Sigmoid colon (tissue), 7 donors: ENCODE measurements around the gene NKX3-2. TPM values are rescaled to one million over a fixed set of nuclear protein-coding genes. Genes with fewer than 3 reads are reported as not detected.

Experiments
- DNase-seq: peaks from one replicate; pipeline ENCODE4 v3.0.0-alpha.2; 2019
- H3K27ac ChIP-seq, 4 donors: fragments of 200-600 bp; sonication (generic); one replicate each; pipeline ENCODE4 v1.5.1; 2016 to 2019; ENCODE audit warnings: mild to moderate bottlenecking in 1 of 4
- H3K27me3 ChIP-seq, 3 donors: fragments of 200-600 bp; sonication (generic); one replicate each; pipeline ENCODE4 v1.5.1; 2019; ENCODE audit warnings: mild to moderate bottlenecking in 1 of 3
- H3K36me3 ChIP-seq, 4 donors: fragments of 200-600 bp; sonication (generic); one replicate each; pipeline ENCODE4 v1.5.1; 2016 to 2019
- H3K4me1 ChIP-seq, 4 donors: fragments of 200-600 bp; sonication (generic); one replicate each; pipeline ENCODE4 v1.5.1; 2017 to 2019
- H3K4me3 ChIP-seq, 4 donors: fragments of 200-600 bp; sonication (generic); one replicate each; pipeline ENCODE4 v1.5.1; 2017 to 2019; ENCODE audit warnings: mild to moderate bottlenecking in 2 of 4, moderate library complexity in 1 of 4
- H3K9me3 ChIP-seq, 4 donors: fragments of 200-600 bp in 3 of 4; sonication (generic) in 3 of 4; one replicate each; pipeline versions ENCODE4 v1.5.1 to v1.6.1; 2013 to 2019
- EP300 ChIP-seq, 4 donors: sonication (generic); formaldehyde crosslinking; IDR thresholded peaks; one replicate each; pipeline ENCODE4 v1.6.1; 2017; ENCODE audit warnings: antibody characterized with exemption in 4 of 4
- POLR2A ChIP-seq, 2 donors: fragments of 450-650 bp; IDR thresholded peaks; one replicate each; pipeline ENCODE4 v1.6.1; 2016; ENCODE audit warnings: antibody characterized with exemption in 2 of 2, mild to moderate bottlenecking in 2 of 2, moderate library complexity in 2 of 2
- POLR2AphosphoS5 ChIP-seq, 4 donors: sonication (generic); formaldehyde crosslinking; IDR thresholded peaks; one replicate each; pipeline ENCODE4 v1.6.1; 2017; ENCODE audit warnings: antibody characterized with exemption in 4 of 4
- WGBS, 2 donors: extraction: QIAGEN DNeasy Blood & Tissue Kit; methylation state at CpG; one replicate each; pipeline ENCODE4 v1.1.7; 2013; 5-methylcytosine and 5-hydroxymethylcytosine counted together
- intact Hi-C: fragments of 100-400 bp; cut with DNase I; formaldehyde crosslinking; loops from one replicate; pipeline ENCODE4 v1.15.1; 2023
- polyA plus RNA-seq, 3 donors: library from polyadenylated mRNA; stranded (reverse); fragments of 200-250 nt; gene quantifications; one replicate each; pipeline ENCODE4 v1.2.3, GENCODE V29; 2013
- total RNA-seq, 4 donors: library from RNA; depleted of rRNA; stranded (reverse); fragments of >200 nt; gene quantifications; one replicate each; pipeline ENCODE4 v1.1.0, GENCODE V29; 2016
- TF ChIP-seq, protein P1 (sequence below), 4 experiments: fragments of 450-650 bp in 3 of 4; fragments of 200-600 bp in 1 of 4; IDR thresholded peaks; one replicate each; pipeline ENCODE4 v1.5.1; 2016 to 2019; ENCODE audit warnings: antibody characterized with exemption in 4 of 4, mild to moderate bottlenecking in 3 of 4, moderate library complexity in 2 of 4
- donor health status: healthy with polysubstance abuse.
- donor health status: Bipolar disorder and iron deficiency.
- donor health status: healthy.

The NKX3-2 gene
- total and polyA plus RNA-seq, 7 donors, result 0.60 to 28.2 (median 20.3) TPM; not detected in 1

DNA sequence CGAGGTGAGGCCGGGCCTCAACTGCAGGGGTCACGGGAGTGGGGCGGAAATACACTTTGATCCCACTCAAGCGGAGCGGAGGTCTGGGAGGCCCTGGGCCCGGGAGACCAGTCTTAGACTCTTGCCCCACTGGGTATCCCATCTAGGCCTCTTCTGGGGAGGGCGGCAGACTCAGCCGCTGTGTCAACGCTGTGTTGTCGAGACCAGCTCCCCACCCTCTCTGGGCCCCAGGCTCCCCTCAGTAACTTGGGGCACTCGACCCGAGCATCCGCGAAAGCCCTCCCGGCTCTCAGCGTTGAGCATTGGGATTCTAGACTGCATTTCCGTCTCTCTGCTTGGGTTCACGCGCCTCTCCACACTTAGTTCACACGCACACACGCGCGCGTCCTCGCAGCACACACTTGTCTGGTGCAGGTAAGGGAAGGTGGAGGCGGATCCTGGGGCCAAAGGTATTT lies 1.7 kb downstream of the NKX3-2 start:
- 25 to 58% methylated on average over 27 of the region's 27 CpGs for WGBS, 2 donors
- intact Hi-C loops, result loop anchor here (10.0 kb wide), 1 partner anchor 468 kb away; no protein-coding TSS in a partner anchor
- Histone ChIP-seq H3K4me3 (peak overlapping the region; percentile 74 to 77 (median 76)), H3K4me1 (peaks cover 0 to 82% (median 57%) of the 10 kb centered on the region in 4 donors), H3K27ac (peak overlapping the region in 3 of 4 donors; percentile 93 to 96 (median 94)), H3K36me3 (no peaks in the 10 kb centered on the region), H3K9me3 (no peaks in the 10 kb centered on the region), H3K27me3 (peaks cover 3 to 71% (median 26%) of the 10 kb centered on the region in 3 donors)
- DNase-seq, result peak; percentile 69
- TF ChIP-seq, protein P1, sequence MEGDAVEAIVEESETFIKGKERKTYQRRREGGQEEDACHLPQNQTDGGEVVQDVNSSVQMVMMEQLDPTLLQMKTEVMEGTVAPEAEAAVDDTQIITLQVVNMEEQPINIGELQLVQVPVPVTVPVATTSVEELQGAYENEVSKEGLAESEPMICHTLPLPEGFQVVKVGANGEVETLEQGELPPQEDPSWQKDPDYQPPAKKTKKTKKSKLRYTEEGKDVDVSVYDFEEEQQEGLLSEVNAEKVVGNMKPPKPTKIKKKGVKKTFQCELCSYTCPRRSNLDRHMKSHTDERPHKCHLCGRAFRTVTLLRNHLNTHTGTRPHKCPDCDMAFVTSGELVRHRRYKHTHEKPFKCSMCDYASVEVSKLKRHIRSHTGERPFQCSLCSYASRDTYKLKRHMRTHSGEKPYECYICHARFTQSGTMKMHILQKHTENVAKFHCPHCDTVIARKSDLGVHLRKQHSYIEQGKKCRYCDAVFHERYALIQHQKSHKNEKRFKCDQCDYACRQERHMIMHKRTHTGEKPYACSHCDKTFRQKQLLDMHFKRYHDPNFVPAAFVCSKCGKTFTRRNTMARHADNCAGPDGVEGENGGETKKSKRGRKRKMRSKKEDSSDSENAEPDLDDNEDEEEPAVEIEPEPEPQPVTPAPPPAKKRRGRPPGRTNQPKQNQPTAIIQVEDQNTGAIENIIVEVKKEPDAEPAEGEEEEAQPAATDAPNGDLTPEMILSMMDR (IDR thresholded peaks at IDR 0.05), result no peak
- TF ChIP-seq EP300 (IDR thresholded peaks at IDR 0.05), result no peak
- TF ChIP-seq POLR2AphosphoS5 (IDR thresholded peaks at IDR 0.05), result no peak
- no peak for TF ChIP-seq POLR2A (IDR thresholded peaks at IDR 0.05)

DNA sequence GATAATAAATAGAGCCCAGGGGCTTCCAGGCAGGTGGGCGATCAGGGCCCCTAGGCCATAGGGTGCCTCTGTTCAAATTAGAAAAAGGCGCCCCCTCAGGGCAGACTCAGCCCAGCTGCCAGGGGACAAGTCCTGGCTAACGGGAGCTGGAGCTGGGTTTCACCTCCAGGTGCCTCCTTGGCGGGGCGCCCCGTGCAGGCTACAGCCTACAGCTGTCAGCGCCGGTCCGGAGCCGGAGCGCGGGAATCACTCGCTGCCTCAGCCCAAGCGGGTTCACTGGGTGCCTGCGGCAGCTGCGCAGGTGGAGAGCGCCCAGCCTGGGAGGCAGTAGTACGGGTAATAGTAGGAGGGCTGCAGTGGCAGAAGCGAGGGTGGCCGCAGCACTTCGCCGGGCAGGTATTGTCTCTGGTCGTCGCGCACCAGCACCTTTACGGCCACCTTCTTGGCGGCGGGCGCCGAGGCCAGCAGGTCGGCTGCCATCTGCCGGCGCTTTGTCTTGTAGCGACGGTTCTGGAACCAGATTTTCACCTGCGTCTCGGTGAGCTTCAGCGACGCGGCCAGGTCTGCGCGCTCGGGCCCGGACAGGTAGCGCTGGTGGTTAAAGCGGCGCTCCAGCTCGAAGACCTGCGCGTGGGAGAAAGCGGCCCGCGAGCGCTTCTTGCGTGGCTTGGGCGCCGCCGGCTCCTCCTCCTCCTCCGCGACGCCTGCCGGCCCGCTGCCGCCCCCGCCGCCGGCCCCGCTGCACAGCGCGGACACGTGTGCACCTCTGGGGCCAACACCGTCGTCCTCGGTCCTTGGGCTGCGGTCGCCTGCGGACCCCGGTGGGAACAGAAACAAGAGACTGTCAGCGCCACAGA lies 2.4 kb downstream of the NKX3-2 start:
- Histone ChIP-seq H3K27ac (peak overlapping the region in 3 of 4 donors; percentile 93 to 96 (median 94)), H3K36me3 (no peaks in the 10 kb centered on the region), H3K4me1 (peaks cover 0 to 75% (median 50%) of the 10 kb centered on the region in 4 donors), H3K9me3 (no peaks in the 10 kb centered on the region), H3K27me3 (peaks cover 3 to 65% (median 19%) of the 10 kb centered on the region in 3 donors), H3K4me3 (peak overlapping the region; percentile 74 to 77 (median 76))
- DNase-seq, result peak; percentile 78
- TF ChIP-seq EP300 (IDR thresholded peaks at IDR 0.05), result no peak
- TF ChIP-seq POLR2AphosphoS5 (IDR thresholded peaks at IDR 0.05), result peak in 1 of 4 donors; percentile 18
- no peak for TF ChIP-seq POLR2A (IDR thresholded peaks at IDR 0.05)
- TF ChIP-seq, protein P1 (IDR thresholded peaks at IDR 0.05), result peak in 2 of 4 experiments; percentile 11 to 35
- intact Hi-C loops, result loop anchor here (10.0 kb wide), 1 partner anchor 467 kb away; no protein-coding TSS in a partner anchor
- 9 to 11% methylated on average over 79 of the region's 79 CpGs for WGBS, 2 donors

DNA sequence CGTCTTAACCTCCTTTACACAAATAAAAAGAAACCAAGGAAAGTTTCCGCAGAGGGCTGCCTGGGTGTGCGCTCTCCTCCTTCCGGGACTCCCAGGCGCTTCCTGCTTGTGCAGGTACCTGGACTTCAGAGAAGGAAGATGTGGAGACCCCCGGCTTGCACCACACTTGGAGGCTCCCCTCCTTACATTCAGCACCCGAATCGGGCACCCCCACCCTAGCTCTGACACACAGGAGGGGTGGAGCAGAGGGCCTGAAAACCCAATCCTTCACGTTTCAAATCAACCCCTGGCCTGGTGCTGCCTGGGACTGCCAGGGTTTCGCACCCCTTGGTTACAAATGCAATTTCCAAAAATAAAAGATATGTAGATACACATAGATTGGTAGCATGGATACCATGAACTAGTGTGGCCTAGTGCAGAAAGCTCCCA lies 3.1 kb downstream of the NKX3-2 start:
- Histone ChIP-seq H3K27ac (peak overlapping the region in 3 of 4 donors; percentile 93 to 96 (median 94)), H3K4me1 (peaks cover 0 to 67% (median 45%) of the 10 kb centered on the region in 4 donors), H3K4me3 (peak overlapping the region in 3 of 4 donors; percentile 74 to 77 (median 76)), H3K36me3 (no peaks in the 10 kb centered on the region), H3K27me3 (peaks cover 0 to 64% (median 16%) of the 10 kb centered on the region in 3 donors), H3K9me3 (no peaks in the 10 kb centered on the region)
- TF ChIP-seq EP300 (IDR thresholded peaks at IDR 0.05), result no peak
- TF ChIP-seq POLR2A (IDR thresholded peaks at IDR 0.05), result no peak
- TF ChIP-seq, protein P1 (IDR thresholded peaks at IDR 0.05), result no peak
- no peak for TF ChIP-seq POLR2AphosphoS5 (IDR thresholded peaks at IDR 0.05)
- intact Hi-C loops, result loop anchor here (10.0 kb wide), 1 partner anchor 466 kb away; no protein-coding TSS in a partner anchor
- 47 to 71% methylated on average over 10 of the region's 10 CpGs for WGBS, 2 donors
- peak; percentile 62 for DNase-seq

DNA sequence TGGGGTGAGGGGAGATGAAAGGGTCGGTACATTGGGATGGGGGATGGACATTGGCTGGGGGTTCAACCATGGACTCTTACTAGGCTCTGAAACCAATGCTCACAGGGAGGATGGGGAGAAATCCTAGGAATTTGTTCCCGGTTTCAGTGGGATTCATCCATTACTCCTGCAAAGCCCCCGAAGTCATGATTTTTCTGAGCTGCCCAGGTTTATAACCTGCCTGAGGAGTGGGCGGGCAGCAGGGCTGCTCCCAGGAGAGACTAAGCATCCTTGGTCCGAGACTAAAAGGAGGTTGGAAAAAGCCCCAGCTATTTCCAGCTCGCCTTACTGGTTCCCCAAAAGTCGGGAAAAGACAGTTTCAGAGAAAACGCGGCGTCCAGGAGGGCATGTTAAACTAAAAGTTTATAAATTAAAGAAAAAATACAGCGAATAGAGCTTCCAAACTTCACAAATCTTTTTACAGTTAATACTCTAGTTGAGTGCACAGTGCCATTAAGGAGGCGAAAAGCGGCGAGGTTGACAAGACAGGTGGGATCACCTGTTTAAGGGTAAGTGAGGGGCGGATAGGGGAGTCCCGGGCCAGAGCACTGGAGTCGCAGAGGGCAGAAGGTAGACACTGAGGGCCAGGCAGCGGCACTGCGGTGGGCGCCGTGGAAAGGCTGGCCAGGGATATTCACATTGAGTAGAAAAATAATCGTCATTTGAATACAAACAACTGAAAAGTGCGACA lies 3.7 kb downstream of the NKX3-2 start:
- Histone ChIP-seq H3K36me3 (no peaks in the 10 kb centered on the region), H3K27me3 (peaks cover 0 to 67% (median 13%) of the 10 kb centered on the region in 3 donors), H3K4me3 (peak overlapping the region in 3 of 4 donors; percentile 74 to 77 (median 76)), H3K4me1 (peaks cover 0 to 63% (median 41%) of the 10 kb centered on the region in 4 donors), H3K27ac (peak overlapping the region in 3 of 4 donors; percentile 93 to 96 (median 94)), H3K9me3 (no peaks in the 10 kb centered on the region)
- intact Hi-C loops, result loop anchor here (10.0 kb wide), 1 partner anchor 466 kb away; no protein-coding TSS in a partner anchor
- DNase-seq, result peak; percentile 45
- WGBS, 2 donors, result 46 to 75% methylated on average over 23 of the region's 23 CpGs
- TF ChIP-seq POLR2AphosphoS5 (IDR thresholded peaks at IDR 0.05), result no peak
- TF ChIP-seq POLR2A (IDR thresholded peaks at IDR 0.05), result no peak
- TF ChIP-seq, protein P1 (IDR thresholded peaks at IDR 0.05), result no peak
- TF ChIP-seq EP300 (IDR thresholded peaks at IDR 0.05), result no peak
